Myocyte (in vitro differentiated cells): ENCODE data around the gene ZNF69. TPM values are rescaled to one million over a fixed set of nuclear protein-coding genes. Genes with fewer than 3 reads are reported as not detected.
"Not testable (repeated sequence)": the region's sequence is repeated elsewhere in the genome, so short reads cannot be mapped to it uniquely, and the experiment has no call there.

ENCODE experiments used
- DNase-seq: peaks from one replicate; pipeline ENCODE4 v3.0.0-alpha.2; 2012; ENCODE audit warnings: low read depth
- polyA plus RNA-seq: library from polyadenylated mRNA; unstranded; fragments of >200 nt; gene quantifications from one replicate; pipeline ENCODE4 v1.2.1, GENCODE V29; 2012; ENCODE audit warnings: missing spikeins
- total RNA-seq: library from RNA; depleted of rRNA; stranded (reverse); fragments of >200 nt; gene quantifications from 2 replicates; pipeline ENCODE4 v1.2.3, GENCODE V29; 2014

Gene ZNF69
- total RNA-seq, result 6.3 and 8.8 TPM in 2 replicates
- polyA plus RNA-seq, result 4.4 TPM

DNA sequence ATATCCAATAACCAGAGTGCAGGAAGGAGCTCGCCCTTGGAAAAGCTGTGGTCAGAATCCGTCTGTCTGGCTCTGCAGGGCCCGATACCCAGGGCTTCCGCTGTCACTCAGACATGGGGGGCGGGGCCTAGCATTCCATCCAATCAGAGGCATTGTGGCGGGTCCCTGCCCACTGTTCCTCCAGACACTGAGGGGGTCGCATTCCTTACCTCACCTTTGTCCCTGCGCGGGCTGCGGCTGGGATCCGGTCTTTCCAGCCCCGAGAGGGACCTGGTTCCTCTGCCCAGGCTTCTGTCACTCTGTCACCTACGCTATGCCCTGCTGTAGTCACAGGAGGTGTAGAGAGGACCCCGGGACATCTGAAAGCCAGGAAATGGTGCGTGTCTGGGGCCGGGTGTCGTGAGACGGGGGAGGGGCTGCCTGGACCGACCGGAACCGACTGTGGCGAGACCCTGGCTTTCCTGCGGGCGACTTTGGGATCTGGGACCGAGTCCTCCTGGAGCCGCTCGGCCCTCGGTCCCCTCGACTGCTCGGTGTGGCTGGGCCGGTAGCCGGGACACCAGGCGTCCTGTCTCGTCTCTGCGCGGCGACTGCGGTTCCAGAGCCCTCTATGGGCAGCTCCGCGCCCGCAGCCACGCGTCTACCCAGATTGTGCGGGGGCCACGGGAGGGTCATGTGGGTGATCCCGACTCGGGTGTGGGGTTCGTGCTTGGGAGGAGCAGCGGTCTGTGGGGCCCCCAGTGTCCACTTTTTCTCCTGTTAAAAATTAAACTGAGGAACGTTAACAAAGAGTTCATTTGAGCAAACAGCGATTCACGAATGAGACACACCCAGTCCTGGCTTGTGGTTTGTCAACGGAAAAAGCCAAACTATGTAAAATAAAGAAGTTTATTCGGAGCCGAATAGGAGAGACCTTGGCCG is at the start of gene ZNF69:
ZNF69 (plus strand) TSS at position 172 of the 921 bp plus-strand sequence; CDS start at position 314, 142 bp downstream.
- DNase-seq, result peak; percentile 86

DNA sequence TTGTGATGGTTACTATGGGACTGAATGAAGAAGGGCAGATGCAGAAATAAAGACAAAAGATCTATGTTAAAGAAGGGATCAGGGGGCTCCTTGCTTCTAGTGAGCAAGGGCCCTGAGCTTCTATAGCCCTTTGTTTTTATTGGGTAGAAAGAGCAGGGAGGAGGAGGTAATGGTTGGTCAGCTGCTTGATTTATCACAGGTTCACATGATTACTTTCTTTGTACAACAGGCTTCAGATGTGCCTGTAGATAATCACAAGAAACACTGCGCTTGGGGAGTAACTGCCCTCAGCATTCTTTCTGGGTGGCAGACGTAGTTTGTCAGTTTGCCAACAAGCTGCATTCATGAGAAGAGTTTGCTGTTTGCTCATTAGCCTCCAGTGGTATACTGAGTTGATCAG is 43.9 kb upstream of the ZNF69 start:
- no peak for DNase-seq

DNA sequence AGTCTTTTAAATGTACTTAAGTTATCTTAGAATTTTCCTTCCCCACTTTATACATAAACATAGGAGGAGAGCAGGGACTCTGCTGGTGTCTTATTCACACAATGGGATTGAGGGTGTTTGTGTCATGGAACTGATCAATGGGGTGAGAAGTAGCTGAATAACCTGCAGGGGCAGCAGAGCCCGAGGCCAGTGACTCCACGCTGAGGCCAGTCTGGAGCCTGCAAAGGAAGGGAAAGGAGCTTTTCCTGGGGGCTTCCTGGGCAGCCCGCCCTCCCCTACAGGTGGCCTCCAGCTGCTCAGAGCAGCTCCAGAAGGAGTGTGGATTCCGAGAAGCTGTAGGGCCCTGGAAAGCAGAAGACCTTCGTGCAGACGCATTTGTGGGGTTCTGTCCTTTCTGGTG is 40.0 kb upstream of the ZNF69 start:
- not testable (repeated sequence) for DNase-seq

DNA sequence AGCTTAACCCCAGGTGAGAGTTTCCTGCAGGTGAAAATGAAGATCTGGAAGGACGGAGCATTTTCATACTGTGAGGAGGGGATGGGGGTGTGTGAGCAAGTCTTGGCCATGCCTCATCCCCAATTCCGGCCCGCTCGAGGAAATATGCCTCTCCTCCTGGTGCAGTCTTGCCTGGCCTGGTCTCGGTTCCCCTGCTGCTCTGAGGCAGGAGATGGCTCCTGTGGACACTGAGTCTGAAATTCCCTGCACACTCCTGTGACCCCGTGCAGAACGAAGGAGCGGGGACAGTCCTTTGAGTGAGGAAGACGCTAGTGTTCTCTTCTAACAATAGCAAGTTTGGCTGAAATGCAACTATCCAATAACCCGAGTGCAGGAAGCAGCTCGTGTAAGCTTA is 39.4 kb upstream of the ZNF69 start:
- DNase-seq, result no peak

DNA sequence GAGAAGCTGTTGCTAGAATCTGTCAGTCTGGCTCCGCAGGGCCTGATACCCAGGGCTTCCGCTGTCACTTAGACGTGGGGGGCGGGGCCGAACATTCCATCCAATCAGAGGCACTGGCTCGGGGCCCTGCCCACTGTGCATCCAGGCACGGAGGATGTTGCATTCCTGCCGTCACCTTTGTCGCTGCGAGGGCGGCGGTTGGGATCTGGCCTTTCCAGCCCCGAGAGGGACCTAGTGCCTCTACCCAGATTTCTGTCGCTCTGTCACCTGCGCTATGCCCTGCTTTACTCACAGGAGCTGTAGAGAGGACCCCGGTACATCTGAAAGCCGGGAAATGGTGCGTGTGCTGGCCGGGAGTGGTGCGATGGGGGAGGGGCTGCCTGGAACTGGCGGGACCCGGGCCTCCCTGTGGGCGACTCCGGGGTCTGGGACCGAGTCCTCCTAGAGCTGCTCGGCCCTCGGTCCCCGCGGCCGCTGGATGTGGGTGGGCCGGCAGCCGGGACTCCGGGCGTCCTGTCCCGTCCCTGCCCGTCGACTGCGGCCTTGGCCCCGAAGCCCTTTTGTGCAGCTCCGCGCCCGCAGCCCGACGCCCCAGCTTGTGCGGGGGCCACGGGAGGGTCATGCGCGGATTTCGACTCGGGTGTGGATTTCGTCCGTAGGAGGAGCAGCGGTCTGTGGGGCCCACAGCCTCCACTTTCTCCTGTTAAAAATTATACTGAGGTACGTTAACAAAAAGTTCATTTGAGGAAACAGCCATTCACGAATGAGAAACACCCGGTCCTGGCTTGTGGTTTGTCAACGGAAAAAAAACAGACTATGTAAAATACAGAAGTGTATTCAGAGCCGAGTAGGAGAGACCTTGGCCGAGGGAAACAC is 38.8 kb upstream of the ZNF69 start, which contains the start of gene ZNF439:
ZNF439 (plus strand) TSS at position 133 of the 876 bp plus-strand sequence; CDS start at position 275, 142 bp downstream.
- DNase-seq, result no peak

DNA sequence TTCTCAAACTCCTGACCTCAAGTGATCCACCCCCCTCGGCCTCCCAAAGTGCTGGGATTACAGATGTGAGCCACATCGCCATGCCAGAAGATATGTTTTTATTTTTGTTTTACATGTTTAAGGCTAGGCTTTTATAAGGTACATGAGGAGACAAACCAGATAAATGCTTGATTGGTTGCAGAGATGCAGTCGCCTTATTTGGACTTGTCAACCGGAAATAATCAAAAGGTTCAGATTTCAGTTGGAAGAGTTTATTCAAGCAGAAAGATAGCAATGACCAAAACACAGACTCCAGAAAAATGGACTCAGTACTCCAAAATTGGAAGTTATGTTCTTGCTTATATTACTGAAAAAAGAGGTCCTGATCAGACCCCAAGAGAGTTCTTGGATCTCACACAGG is 37.3 kb upstream of the ZNF69 start:
- DNase-seq, result not testable (repeated sequence)

DNA sequence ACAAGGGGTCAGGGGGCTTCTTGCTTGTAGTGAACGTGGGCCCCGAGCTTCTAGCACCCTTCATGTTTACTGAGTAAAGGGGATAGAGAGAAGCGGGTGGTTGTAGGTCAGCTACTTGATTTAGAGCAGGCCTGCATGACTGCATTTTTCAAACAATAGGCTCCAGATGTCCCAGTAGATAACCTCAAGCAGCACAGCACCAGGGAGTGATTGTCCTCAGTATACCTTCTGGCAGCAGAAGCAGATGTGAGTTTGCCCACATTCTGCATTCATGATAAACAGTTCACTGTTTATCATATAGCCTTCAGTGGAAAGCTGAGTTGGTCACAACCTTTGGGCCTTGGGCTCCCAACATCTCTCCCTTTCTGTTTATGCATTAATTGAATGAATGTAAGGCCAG is 34.2 kb upstream of the ZNF69 start:
- DNase-seq, result no peak

DNA sequence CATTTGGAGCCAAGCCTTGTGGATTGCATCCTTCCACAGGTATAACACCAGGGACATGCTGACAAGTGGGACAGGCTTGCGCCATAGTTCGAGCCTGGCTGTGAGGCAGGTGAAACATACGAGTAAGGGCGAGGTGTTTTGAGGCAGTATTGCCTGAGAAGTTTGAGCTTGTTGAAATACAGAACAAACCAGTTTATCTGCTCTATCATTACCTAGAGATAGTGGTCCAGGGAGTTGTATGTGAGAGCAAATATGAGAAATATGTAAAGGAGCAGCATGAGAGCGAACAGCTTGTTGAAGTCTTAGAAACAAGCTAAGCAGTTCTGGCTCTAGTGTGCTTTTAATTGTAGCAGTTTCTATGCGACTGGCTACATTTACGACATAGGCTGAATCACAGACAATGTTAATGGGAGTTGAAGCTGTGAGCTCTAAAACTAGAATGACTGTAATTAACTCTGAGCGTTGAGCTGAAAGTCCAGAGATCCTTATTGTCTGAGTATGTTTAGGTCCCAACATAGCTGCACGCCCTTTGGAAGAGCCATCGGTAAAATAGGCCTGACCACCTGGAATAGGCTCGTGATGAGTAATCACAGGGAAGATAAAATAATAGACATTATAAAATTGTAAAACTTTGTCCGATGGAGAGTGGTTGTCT is 30.9 kb upstream of the ZNF69 start:
- DNase-seq, result no peak

DNA sequence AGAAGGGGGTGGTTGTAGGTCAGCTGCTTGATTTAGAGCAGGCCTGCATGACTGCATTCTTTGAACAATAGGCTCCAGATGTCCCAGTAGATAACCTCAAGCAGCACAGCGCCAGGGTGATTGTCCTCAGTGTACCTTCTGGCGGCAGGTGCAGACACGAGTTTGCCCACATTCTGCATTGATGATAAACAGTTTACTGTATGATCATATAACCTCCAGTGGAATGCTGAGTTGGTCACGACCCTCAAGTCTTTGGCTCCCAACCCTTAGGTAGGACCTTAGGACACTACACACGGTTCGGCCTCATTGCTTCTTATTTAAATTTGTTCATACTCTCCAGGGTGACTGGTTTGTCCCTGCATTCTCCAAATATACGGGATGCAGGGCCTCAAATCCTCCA is 26.9 kb upstream of the ZNF69 start:
- DNase-seq, result no peak

DNA sequence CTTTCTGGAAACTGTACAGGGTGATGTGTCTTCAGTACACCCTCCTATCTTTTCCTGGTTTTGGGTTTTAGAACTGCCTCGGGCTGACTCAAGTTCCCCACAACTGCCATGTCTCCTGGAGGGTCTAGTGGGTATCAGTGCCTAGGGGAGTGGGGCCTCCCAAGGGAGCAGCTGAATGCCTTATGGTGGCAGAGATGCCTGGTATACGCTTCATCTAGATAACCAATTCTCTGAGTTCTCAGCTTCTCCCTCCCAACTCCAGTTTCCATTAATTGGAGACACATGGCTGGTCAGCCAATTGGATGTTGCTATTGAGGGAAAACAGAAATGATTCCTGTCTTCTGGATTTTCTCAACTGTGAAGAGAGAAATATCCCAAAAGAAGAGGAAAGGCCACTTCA is 26.3 kb upstream of the ZNF69 start:
- no peak for DNase-seq

DNA sequence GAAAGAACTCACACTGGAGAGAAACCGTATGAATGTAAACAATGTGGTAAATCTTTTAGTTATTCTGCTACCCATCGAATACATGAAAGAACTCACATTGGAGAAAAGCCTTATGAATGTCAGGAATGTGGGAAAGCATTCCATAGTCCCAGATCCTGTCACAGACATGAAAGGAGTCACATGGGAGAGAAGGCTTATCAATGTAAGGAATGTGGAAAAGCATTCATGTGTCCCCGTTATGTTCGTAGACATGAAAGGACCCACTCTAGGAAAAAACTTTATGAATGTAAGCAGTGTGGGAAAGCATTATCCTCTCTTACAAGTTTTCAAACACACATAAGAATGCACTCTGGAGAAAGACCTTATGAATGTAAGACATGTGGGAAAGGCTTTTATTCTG is 19.8 kb upstream of the ZNF69 start:
- DNase-seq, result not testable (repeated sequence)

DNA sequence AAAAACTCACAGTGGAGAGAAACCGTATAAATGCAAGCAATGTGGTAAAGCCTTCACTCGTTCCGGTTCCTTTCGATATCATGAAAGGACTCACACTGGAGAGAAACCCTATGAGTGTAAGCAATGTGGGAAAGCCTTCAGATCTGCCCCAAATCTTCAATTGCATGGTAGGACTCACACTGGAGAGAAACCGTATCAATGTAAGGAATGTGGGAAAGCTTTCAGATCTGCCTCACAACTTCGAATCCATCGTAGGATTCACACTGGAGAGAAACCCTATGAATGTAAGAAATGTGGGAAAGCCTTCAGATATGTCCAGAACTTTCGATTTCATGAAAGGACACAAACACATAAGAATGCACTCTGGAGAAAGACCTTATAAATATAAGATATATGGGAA is 19.4 kb upstream of the ZNF69 start:
- no peak for DNase-seq

DNA sequence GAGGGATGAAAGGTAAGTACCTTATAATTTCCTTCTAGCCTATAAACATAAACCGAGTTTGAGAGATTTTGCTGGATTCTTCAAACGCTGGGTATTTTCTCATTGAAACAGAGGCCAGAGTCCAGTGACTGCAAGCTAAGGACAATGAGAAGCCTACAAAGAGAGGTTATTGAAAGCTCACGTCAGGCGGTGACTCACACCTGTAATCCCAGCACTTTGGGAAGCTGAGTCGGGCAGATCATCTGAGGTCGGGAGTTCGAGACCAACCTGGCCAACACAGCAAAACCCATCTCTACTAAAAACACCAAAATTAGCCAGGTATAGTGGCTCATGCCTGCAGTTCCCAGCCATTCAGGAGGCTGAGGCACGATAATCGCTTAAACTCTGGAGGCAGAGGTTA is 15.0 kb upstream of the ZNF69 start:
- no peak for DNase-seq

DNA sequence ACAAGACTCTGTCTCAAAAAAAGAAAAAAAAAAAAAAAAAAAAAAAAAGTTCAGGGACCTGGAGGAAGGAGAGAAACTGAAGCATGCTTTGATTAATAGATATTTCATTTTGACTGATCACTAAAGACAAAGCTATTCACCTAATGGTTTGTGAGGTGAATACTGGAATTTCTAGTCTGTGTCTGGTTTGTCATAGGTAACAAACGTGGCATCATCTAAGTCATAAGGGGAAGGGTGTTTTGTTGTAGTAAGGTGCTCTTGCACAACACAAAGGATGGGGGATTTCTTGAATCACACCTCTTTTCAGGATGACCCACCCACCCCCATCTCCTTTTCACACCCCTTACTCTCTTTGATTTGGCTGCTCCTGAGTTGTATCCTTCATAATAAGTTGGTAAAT is 13.8 kb upstream of the ZNF69 start:
- no peak for DNase-seq

DNA sequence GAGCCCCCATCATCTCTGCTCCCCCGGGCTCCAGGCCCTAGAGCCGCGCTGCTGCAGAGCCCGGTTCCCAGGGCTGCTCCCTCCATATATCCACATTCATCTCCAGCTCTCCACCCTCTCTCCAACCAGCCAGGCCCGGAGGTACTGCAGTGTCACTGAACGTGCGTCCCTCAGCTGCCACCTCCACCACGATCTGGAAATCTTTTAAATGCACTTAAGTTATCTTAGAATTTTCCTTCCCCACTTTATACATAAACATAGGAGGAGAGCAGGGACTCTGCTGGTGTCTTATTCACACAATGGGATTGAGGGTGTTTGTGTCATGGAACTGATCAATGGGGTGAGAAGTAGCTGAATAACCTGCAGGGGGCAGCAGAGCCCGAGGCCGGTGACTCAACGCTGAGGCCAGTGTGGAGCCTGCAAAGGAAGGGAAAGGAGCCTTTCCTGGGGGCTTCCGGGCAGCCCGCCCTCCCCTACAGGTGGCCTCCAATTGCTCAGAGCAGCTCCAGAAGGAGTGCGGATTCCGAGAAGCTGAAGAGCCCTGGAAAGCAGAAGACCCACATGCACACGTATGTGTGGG is 7.8 kb upstream of the ZNF69 start:
- DNase-seq, result not testable (repeated sequence)

DNA sequence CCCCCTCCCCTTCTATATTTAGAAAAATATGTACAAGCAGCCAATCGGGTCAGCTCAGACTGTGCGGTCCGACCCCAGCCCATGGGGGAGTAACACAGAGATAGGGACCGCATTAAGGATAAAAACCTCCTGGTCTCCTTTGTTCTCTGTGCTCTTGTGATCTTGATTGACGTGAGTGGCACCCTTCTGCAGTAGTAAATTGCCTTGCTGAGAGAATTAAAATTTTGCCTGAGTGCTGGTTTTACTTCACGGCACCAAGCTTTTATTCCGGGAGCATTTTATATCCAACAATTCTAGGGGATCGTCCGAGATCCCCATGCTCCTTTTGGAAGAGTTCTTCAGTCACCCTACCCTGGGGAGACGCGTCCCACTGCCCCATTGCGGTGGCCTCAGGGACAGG is 7.0 kb upstream of the ZNF69 start:
- DNase-seq, result no peak

DNA sequence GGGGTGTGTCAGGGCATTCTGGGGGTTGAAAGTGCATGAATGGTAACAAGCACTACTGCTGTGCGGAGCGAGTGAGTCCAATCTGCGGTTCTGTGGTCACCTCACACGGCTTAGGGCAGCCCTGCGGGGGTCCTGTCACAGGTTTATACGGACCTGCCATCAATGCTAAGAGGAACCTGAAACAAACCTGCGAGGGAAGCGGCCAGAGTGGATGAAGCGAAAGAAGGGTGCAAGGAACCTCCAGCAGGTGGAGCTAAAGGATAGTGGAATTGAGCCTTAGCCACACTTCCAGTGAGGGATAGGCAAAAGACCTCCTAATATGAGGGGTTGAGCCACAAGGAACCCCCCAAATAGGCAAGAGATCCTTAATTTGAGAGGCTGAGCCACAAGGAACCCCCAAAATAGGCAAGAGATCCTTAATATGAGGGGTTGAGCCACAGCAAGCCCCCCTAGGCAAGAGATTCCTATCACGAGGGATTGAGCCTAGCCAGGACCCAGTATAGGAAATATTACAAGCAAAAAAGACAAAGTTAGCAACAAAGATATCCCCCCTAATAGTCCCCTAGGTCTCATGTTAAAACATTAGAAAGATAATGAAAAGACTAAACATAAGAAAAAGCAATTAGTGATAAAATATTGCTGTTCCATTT is 6.3 kb upstream of the ZNF69 start:
- peak; percentile 70 for DNase-seq

DNA sequence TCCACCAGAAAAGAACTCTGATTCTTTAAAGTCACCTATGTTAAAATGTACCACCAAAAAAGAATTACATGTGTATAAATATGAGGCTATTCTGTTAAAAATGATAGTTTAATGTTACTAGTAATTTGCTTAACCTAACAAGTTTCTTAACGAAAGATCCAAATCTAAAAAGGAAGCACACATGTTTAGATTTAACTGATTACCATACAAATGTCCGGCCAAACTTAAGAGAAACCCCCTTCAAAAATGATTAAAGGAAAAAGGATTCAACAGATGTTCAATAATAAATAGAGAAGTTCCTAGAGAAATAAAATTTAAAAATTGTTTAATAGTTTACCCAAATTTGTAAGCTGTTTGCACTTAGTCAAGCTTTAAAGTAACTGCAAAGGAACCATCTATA is 5.0 kb upstream of the ZNF69 start:
- no peak for DNase-seq

DNA sequence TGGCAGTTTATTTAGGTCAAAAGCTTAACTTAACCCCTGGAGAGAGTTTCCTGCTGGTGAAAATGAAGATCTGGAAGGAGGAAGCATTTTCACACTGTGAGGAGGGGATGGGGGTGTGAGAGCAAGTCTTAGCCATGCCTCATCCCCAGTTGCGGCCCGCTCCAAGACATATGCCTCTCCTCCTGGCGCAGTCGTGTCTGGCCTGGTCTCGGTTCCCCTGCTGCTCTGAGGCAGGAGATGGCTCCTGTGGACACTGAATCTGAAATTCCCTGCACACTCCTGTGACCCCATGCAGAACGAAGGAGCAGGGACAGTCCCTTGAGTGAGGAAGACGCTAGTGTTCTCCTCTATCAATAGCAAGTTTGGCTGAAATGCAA is 360 bp upstream of the ZNF69 start:
- DNase-seq, result no peak

DNA sequence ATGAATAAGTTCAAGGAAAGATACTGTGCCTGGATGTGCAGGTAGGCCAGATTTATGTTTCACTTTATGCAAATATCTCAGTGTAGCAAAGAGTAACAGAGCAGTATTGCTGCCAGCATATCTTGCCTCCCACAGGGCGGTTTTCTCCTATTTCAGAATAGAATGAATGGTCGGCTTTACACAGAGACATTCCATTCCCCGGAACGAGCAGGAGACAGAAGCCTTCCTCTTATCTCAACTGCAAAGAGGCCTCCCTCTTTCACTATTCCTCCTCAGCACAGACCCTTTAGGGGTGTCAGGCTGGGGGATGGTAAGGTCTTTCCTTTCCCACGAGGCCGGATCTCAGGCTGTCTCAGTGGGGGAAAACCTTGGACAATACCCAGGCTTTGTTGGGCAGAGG is 2.3 kb downstream of the ZNF69 start:
- not testable (repeated sequence) for DNase-seq

DNA sequence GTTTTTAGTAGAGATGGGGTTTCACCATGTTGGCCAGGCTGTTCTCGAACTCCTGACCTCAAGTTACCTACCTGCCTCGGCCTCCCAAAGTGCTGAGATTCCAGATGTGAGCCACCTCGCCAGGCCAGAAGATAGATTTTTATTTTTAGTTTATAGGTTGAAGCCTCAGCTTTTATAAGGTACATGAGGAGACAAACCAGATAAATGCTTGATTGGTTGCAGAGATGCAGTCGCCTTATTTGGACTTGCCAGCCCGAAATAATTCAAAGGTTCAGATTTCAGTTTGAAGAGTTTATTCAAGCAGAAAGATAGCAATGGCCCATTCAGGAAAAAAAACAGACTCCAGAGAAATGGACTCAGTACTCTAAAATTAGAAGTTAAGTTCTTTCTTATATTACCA is 3.1 kb downstream of the ZNF69 start:
- DNase-seq, result no peak
